WI38 (cell line): Measurements from ENCODE around the gene TOP1.
"Not testable (repeated sequence)": the region's sequence is repeated elsewhere in the genome, so short reads cannot be mapped to it uniquely, and the experiment has no call there.

Source experiments
- H3K4me3 ChIP-seq: 2 replicates; pipeline ENCODE4 v1.5.1; 2011; ENCODE audit warnings: low read depth, mild to moderate bottlenecking, control low read depth, low read length
- CTCF ChIP-seq: IDR thresholded peaks from 2 replicates; pipeline ENCODE4 v1.5.1; 2012; ENCODE audit warnings: low read depth, mild to moderate bottlenecking, control low read depth, low read length

Gene TOP1

GRCh38 chr20:41110012-41110411 lies 81.4 kb downstream of the TOP1 start:
- TF ChIP-seq CTCF, result no peak
- H3K4me3 ChIP-seq, result no peak overlapping the region

- no peak overlapping the region for H3K4me3 ChIP-seq
- TF ChIP-seq CTCF, result no peak
Observed at GRCh38 chr20:41110930-41111577, 82.4 kb downstream of the TOP1 start.

- no peak overlapping the region for H3K4me3 ChIP-seq
- TF ChIP-seq CTCF, result no peak
Observed at GRCh38 chr20:41111578-41111951, 82.9 kb downstream of the TOP1 start.

GRCh38 chr20:41116282-41116956 lies 87.8 kb downstream of the TOP1 start:
- H3K4me3 ChIP-seq, result no peak overlapping the region
- TF ChIP-seq CTCF, result no peak

- not testable (repeated sequence) for H3K4me3 ChIP-seq
Observed at GRCh38 chr20:41118159-41118558, 89.5 kb downstream of the TOP1 start.

- H3K4me3 ChIP-seq, result no peak overlapping the region
- TF ChIP-seq CTCF, result no peak
Observed at GRCh38 chr20:41118632-41119031, 90.0 kb downstream of the TOP1 start.

- no peak overlapping the region for H3K4me3 ChIP-seq
- no peak for TF ChIP-seq CTCF
Observed at GRCh38 chr20:41119614-41120561, 91.3 kb downstream of the TOP1 start.
